NCI-H510A treated with DMSO at 0.1 percent for 48 hours (cell line): ENCODE measurements around the gene SLC25A30.
"Not testable (repeated sequence)": the region's sequence is repeated elsewhere in the genome, so short reads cannot be mapped to it uniquely, and the experiment has no call there.

Source experiments
- DNase-seq: peaks from one replicate; lab custom pipeline; 2025; lab: John Stamatoyannopoulos, UW

SLC25A30 gene

DNA sequence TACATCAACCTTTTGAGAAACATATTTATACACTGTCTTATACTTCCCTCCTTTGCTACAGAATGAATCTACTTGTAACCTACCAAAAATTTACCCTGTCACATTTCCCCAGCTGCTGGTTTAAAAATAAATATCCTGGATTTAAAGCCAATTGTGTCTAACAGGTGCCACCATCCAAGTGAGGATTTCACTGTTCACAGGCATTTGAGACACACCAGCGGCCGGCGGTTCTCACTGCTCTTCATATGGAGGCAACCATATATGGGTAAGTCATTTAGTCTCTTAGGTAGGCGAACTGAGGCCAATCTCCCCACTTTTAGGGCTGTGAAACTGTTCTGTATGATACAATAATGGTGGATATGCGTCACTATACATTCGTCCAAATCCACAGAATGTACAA, 26.2 kb downstream of the SLC25A30 start:
- DNase-seq, result no peak

GRCh38 chr13:45391128-45391527, 27.0 kb downstream of the SLC25A30 start:
- DNase-seq, result not testable (repeated sequence)

DNA sequence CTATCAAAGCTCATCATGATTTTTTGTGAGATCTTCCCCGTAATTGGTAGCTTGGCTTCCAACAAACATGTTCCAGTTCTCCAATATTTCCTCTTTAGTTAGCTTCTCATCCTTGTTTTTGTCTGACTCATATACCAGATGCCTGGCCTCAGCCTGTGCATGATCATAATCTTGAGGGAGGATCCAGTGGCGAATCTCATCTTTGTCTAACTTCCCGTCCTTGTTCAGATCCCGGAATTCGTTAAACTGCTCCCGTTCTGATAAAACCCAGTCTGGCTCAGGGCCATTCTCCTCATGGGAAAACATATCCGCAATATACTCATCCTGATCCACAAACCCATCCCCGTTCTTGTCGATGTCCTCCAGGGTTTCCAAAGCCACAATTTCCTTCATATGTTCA, 27.8 kb downstream of the SLC25A30 start:
- not testable (repeated sequence) for DNase-seq

DNA sequence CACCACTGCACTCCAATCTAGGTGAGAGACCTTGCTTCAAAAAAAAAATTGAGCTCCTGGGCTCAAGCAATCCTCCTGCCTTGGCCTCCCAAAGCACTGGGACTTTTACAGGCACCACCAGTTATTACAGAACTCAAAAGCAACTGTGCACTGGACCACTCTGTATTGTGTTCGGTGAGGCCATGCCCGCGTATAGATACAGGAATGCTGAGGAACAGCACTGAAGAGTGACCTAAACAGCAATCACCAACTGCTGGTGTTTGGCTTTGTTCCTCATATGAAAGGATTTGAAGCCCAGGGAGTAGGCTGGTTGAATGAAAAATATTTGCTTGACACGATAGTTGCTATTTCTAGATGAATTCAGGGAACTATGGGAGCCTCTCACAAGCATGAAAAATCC, 29.5 kb downstream of the SLC25A30 start:
- DNase-seq, result no peak

DNA sequence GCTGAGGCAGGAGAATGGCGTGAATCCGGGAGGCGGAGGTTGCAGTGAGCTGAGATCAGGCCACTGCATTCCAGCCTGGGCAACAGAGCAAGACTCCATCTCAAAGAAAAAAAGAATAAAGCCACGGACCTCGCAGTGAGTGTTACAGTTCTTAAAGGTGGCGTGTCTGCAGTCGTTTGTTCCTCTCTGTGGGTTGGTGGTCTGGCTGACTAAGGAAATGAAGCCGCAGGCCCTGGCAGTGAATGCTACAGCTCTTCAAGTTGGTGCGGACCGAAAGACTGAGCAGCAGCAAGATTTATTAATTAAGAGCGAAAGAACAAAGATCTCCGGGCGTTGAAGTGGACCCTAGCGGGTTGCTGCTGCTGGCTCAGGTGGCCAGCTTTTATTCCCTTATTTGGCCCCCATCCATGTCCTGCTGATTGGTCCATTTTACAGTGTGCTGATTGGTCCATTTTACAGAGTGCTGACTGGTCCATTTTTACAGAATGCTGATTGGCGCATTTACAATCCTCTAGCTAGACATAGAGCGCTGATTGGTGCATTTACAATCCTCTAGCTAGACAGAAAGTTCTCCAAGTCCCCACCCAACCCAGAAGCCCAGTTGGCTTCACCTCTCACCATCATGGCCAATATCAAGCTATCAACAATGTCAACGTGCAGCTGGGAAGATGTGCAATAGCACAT, 31.1 kb downstream of the SLC25A30 start:
- DNase-seq, result not testable (repeated sequence)

DNA sequence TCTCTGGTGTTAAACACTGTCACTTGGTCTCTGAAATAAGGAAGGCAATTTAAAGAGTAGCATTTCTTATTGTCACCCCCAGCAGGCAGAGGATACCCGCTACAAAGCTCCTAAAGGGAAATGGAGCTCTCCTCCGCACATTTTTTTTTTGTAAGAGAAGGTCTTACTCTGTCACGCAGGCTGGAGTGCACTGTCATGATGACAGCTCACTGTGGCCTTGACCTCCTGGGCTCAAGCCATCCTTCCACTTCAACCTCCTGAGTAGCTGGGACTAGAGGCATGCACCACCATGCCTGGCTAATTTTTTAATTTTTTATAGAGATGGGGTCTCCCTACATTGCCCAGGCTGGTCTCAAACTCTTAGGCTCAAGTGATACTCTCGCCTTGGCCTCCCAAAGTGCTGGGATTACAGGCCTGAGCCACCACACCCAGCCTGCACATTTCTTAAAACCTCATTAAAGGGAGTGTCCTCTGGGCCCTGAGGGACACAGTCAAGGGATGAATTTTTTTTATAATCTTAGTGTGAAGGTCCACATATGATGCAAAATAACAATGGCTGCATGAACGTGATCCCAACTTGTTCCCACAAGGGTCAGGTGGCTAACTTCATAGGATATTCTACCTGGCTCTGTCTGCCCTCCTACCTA, 32.1 kb downstream of the SLC25A30 start:
- no peak for DNase-seq

DNA sequence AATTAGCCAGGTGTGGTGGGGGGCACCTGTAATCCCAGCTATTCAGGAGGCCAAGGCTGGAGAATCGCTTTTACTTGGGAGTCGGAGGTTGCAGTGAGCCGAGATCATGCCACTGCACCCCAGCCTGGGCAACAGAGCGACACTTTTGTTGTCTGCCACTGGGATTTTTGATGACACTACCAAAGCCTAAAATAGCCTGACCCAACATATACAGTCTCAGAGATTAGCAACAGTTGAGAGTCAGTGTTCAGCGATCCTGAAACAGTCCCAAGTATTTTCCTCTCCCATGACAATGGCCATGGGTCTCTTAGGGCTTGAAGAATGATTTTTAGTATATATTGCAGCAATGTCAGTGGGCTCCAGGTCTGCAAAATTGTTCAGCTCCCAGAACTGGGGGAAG, 32.9 kb downstream of the SLC25A30 start:
- DNase-seq, result no peak

DNA sequence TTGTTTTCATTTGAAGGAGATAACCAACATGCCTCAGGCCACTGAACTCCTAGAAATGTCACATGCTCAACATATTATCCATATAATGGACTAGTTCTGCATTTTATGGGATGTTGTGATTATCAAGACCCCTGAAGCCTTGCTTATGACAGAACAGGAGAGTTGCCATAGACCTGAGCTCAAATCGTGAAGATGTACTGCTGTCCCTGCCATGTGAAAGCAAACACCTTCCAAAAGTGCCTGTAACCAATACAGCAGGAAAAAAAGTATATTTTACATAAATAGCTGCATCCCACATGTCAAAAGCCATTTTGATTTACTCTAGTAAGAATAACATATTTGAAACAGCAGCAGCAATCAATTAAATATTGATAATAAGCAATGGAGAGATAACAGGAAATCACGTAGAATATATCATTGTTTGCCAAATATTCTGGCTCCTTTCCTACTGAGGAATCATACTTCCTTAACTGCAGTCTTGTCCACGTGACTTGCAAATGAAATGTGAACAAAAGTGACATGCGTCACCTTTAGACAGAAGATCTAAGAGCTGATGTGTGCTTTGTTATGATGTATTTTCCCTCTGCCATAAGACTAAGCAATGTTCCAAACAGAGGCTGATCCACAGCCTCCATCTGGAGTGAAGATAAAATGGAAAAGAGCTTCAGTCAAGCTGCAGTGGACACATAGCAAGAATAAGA, 33.5 kb downstream of the SLC25A30 start:
- DNase-seq, result no peak

GRCh38 chr13:45382739-45383138, 35.4 kb downstream of the SLC25A30 start:
- not testable (repeated sequence) for DNase-seq

- DNase-seq, result no peak
These were observed 37.0 kb downstream of the SLC25A30 start for GRCh38 chr13:45381196-45381595.

- DNase-seq, result not testable (repeated sequence)
These were observed 37.5 kb downstream of the SLC25A30 start for GRCh38 chr13:45380708-45381107.

DNA sequence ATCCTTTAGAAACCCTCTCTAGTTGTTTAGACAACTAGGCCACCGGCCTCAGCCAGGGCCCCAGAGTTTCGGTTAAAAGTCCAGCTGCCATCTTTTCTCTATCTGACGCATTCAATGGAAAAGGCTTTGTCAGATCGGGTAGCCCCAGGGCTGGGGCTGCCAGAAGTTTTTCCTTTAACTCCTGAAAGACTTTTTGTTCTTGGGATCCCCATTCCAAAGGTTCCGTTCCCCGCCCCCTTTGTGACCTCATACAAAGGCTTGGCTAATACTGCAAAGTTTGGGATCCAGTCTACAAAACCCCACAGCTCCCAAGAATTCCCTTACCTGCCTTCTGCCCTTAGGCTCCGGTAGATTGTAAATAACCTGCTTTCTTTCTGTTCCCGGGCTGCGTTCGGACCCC, 38.7 kb downstream of the SLC25A30 start:
- DNase-seq, result not testable (repeated sequence)

- DNase-seq, result not testable (repeated sequence)
These were observed 39.4 kb downstream of the SLC25A30 start for GRCh38 chr13:45378786-45379185.

DNA sequence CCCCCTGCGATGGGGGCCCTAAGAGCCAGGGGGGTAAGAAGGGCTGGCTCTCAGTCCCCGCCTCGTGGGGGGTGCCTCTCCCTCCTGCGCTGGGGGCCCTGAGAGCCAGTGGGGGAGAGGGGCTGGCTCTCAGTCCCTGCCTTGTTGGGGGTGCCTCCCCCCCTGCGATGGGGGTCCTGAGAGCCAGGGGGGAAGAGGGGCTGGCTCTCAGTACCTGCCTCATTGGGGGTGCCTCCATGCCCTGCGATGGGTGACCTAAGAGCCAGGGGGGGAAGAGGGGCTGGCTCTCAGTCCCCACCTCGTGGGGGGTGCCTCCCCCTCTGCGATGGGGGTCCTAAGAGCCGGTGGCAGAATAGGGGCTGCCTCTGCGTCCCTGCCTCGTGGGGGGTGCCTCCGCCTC, 40.9 kb downstream of the SLC25A30 start:
- DNase-seq, result not testable (repeated sequence)

DNA sequence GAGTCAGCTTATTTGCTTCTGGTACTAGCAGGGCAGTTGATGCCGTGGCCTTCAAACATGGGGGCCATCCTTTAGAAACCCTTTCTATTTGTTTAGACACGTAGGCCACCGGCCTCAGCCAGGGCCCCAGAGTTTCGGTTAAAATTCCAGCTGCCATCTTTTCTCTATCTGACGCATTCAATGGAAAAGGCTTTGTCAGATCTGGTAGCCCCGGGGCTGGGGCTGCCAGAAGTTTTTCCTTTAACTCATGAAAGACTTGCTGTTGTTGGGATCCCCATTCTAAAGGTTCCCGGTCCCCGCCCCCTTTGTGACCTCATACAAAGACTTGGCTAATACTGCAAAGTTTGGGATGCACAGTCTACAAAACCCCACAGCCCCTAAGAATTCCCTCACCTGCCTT, 41.5 kb downstream of the SLC25A30 start:
- DNase-seq, result not testable (repeated sequence)

DNA sequence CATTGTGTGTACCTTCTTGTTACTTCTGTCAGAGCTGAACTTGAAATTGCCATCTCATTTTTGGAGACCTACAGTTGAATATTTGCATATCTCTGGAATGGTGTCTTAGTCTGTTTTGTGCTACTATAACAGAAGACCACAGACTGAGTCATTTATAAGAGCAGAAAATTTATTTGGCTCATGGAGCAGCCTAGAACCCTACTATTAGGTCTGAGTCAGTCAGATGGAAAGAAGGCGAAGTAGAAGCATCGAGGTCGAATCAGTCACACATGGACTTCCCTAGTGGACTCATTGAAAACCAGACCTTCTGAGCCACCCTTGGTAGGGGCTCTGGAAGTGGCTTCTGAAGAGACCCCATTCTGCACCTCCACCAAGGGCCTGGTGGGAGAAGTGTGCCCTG, 43.3 kb downstream of the SLC25A30 start:
- DNase-seq, result no peak

- no peak for DNase-seq
These were observed 45.0 kb downstream of the SLC25A30 start for GRCh38 chr13:45373162-45373547.

- no peak for DNase-seq
These were observed 45.7 kb downstream of the SLC25A30 start for GRCh38 chr13:45372189-45373161.

DNA sequence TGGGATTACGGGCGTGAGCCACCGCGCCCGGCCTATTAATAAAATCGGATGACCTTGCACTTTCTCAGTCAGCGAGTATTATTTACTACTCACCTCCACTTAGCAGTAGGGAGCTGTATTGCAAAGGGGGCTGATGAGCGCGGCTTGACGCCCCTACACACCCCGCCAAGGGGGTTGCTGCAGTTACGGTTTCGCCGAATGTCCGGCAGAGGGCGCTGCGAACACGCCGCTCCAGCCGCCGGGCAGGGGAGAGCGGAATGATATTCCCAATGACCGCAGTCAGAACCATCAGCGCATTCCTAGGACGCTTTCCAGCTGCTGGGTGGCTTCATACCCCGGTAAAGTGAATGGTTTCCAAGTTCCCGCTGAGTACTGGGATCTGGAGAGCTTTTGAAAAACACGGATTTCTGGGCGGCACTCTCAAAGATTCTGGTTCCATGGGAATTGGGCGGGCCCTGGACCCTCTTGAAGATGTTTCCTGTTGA, 47.2 kb downstream of the SLC25A30 start:
- no peak for DNase-seq

GRCh38 chr13:45369116-45369515, 49.1 kb downstream of the SLC25A30 start:
- no peak for DNase-seq

DNA sequence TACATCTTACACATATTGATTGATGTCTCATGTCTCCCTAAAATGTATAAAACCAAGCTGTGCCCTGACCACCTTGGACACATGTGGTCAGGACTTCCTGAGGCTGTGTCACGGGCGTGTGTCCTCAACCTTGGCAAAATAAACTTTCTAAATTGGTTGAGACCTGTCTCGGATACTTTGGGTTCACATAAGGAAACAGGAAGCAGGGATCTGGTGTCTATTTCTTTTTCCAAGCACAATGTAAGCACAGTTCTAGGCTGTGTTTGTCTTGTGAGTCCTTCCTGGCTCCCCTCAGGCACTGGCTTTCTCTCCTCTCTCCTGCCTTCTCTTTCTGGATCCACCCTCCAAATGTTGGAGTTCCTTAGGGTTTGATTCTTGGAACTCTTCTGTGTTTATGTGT, 49.6 kb downstream of the SLC25A30 start:
- no peak for DNase-seq

DNA sequence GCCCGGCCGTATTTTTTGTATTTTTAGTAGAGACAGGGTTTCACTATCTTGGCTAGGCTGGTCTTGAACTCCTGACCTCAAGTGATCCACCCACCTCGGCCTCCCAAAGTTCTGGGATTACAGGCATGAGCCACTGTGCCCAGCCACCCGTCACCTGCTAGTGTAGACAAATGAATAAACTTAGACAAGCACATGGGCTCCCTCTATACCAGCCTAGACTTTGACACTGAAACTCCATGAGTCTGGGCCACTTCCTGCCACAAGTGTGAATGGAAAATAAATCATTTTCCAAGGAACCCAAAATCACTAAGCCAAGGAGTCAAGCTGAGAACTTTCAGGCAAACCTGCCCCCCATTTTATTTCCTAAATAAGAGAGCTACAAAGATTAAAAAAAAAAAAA, 50.2 kb downstream of the SLC25A30 start:
- DNase-seq, result no peak
